Kasumi-1 (cell line): ENCODE data around the gene CLIC4.
"Not testable (repeated sequence)": the region's sequence is repeated elsewhere in the genome, so short reads cannot be mapped to it uniquely, and the experiment has no call there.

Experiments
- DNase-seq, 2 experiments: peaks; one replicate each; lab custom pipeline; 2025; lab: John Stamatoyannopoulos, UW

The CLIC4 gene

DNA sequence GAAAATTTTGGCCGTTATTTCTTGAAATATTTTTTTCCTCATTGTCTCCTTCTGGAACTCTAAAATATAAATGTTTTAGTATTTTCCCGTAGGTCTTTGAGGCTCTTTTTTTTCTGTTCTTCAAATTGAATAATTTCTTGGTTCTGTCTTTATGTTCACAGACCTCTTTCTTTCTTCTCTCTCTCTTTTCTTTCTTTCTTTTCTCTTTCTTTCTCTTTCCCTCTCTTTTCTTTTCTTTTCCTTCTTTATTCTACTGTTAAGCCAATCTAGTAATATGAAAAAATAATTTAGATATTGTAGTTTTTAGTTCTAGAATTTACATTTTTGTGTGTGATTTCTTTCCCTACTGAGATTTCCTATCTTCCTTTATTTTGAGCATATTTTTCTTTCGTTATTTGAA lies 30.1 kb downstream of the CLIC4 start:
- no peak for DNase-seq

DNA sequence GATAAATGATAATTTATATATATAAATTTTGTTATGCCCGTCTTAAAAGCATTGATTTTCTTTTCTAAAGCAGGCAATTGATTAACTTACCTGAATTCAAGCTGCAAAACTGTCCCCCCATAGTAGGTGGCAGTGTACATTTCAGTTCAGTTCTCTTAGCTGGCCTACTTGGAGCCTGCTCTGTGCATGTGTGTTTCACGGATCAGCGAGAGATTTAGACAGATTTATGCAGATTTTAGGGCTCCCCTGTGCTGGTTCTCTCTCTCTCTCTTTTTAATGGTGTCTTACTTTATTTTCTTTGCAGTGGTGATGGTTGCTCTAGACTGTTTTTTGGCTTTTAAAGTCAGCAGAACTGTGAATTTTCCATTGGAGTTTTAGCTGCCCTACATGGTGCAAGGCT lies 30.7 kb downstream of the CLIC4 start:
- DNase-seq: no peak

DNA sequence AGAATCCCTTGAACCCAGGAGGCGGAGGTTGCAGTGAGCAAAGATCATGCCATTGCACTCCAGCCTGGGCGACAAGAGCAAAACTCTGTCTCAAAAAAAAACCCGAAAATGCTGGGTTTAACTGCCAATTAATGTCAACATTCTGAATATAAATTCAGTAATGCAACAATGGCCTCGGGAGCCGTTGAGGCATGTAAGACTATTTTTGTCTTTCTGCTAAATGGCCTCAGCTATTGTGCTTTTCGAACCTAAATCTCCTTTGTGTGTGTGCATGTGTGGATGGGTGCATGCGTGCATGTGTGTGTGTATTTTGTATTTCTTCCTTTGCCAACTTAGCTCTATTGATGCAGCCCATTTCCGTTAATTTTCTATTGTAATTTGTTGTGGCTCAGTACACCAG lies 31.6 kb downstream of the CLIC4 start:
- no peak for DNase-seq

- DNase-seq: no peak
These were observed 32.9 kb downstream of the CLIC4 start for GRCh38 chr1:24778141-24778540.

- DNase-seq: not testable (repeated sequence)
These were observed 34.0 kb downstream of the CLIC4 start for GRCh38 chr1:24779199-24779598.

DNA sequence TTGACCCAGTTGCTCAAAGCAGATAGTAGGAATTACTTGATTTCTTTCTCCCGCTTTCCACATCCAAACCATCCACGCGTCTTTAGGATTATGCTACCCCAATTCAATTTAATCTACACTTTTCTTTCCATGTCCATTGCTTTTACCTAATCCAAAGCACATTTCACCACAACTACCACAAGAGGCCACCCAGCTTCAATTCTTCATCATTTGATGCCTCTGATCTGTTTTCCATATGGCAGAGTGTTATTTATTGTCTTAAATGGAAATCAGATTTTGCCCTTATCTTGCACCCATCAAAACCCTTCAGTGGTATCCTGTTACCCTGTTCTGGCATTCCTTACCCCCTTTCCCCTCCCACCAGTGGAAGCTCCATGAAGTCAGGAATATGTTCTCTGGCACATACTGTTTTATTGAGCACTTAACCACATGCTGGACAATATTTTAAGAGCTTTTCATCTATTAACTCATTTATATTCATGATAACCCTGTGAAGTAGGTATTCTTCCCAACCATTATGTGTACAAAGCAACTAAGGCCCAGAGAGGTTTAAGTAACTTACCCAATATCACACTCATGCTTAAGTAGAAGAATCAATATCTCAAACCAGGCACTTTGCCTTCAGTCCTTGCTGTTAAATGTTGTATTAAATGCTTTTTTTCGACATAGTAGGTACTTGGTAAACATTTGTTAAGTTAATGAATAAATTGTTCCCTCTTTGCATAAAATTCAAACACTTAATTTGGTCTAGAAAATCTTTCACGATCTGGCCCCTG lies 34.6 kb downstream of the CLIC4 start:
- DNase-seq: peak in 1 of 2 experiments; percentile 16

GRCh38 chr1:24780626-24781025 lies 35.4 kb downstream of the CLIC4 start:
- not testable (repeated sequence) for DNase-seq

DNA sequence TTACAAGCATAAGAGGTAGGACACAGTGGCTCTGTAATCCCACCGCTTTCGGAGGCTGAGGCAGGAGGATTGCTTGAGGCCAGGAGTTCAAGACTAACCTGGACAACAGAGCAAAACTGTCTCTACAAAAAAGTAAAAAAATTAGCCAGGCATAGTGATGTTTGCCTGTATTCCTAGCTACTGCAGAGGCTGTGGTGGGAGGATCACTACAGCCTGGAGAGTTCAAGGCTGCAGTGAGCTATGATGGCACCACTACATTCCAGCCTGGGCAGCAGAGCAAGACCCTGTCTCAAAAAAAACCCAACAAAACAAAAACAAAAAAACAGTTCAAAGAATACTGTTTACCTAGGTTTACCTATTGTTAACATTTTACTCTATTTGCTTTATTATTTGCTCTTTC lies 37.4 kb downstream of the CLIC4 start:
- DNase-seq: no peak

DNA sequence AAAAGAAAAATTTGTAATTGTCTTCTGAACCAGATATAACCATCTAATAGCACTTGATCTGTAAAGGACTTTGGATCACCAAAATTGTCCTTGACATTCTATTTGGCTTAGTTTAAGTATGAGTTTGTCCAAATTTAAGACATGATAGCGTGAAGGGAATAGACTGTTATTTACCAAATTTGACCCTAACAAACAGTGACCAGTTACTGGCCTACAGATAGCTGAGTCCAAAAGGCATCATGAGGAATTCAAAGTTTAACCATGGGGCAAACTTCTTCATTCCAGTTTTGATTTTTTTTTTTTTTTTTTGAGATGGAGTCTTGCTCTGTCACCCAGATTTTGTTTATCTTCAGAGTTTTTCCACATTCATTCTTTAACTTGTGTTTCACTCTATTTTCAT lies 38.5 kb downstream of the CLIC4 start:
- no peak for DNase-seq

DNA sequence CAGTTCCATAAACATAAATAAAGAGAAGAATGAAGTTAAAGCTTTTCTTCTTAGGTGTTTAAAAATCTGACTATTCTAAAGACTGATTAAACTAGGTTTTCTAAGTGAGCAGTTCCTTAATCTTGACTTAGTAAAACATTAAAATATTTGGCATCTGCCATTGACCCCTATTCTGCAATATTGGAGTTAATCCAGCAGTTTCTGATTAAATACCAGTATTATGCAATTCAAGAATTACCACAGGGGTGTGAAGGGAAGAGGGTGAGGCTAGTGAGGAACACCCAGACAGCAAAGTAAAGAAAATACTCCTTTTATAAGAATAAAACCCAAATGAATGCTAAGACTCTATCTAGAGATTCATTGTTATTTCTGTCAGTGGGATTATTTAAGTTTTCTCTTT lies 40.9 kb downstream of the CLIC4 start:
- no peak for DNase-seq

GRCh38 chr1:24790490-24790889 lies 45.2 kb downstream of the CLIC4 start:
- DNase-seq: no peak

GRCh38 chr1:24793447-24794129 lies 48.3 kb downstream of the CLIC4 start:
- no peak for DNase-seq

- DNase-seq: not testable (repeated sequence)
These were observed 48.9 kb downstream of the CLIC4 start for GRCh38 chr1:24794130-24794502.

GRCh38 chr1:24795236-24795635 lies 50.0 kb downstream of the CLIC4 start:
- DNase-seq: no peak

- no peak for DNase-seq
These were observed 51.3 kb downstream of the CLIC4 start for GRCh38 chr1:24796524-24796923.

DNA sequence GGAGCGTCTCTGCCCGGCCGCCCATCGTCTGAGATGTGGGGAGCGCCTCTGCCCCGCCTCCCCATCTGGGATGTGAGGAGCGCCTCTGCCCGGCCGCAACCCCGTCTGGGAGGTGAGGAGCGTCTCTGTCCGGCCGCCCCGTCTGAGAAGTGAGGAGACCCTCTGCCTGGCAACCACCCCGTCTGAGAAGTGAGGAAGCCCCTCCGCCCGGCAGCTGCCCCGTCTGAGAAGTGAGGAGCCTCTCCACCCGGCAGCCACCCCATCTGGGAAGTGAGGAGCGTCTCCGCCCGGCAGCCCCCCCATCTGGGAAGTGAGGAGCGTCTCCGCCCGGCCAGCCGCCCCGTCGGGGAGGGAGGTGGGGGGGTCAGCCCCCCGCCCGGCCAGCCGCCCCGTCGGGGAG lies 54.0 kb downstream of the CLIC4 start:
- not testable (repeated sequence) for DNase-seq

DNA sequence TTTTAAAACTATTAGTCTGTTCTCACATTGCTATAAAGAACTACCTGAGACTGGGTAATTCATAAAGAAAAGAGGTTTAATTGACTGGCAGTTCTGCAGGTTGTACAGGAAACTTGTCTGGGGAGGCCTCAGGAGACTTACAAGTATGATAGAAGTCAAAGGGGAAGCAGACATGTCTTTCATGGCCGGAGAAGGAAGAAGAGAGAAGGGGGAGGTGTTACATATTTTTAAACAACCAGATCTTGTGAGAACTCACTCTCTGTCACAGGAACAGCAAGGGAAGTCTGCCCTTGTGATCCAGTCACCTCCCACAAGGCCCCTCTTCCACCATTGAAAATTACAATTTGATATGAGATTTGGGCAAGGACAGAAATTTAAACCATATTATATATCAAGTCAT lies 55.9 kb downstream of the CLIC4 start:
- DNase-seq: peak; percentile 73 to 75

GRCh38 chr1:24803220-24803619 lies 58.0 kb downstream of the CLIC4 start:
- DNase-seq: no peak

GRCh38 chr1:24803987-24804530 lies 58.8 kb downstream of the CLIC4 start:
- DNase-seq: no peak

DNA sequence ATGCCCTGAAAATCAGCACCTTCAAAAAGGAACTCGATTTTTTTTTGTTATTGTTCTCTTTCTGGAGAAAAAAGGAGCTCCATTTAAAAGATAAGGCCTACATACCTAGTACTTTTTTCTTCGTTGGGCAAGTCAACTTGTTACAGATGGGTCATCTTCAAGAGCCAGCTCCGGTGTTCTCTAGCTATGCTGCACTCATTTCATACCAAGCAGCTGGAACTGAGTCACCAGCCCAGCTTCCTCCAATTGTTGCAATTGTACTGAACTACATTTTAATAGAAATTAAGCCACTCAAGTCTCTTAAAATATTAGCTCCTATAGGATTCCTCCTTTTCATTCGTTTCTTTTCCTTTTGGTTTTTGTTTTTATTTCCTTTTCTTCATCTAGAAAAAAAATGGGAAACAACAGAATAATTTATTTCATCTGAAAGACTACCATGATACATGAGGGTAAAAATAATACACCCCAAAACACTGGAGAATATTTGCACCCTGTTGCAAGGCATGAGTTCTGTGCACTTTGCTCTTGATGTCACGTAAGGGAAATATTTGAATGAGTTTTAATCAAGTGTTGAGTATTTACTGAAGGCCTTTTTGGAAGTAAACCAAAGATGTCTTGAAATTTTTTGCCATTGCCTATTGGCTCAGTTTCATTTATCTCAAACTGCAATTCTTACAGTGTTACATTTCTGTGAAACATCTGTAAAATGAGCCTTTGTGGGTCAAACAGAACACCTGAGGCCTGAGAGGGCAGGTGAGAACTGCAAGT lies 60.5 kb downstream of the CLIC4 start:
- DNase-seq: peak in 1 of 2 experiments; percentile 13

DNA sequence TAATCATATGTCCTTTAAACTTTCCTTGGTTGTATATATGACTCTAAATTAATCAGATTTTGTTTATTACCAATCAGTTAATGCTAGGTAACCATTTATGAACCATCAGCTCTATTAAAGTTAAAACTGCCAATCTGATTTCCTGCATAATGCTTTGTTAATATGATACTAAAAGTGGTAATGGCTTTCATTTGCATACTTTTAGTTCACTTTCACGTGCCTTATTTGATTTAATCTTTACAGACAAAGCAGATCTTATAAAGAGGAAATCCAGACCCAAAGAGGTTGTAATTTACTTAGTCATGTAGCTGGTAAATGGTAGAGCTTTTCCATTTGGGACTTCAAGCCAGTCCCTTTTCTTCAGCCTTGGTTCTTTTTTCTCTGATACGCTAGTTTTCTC lies 61.3 kb downstream of the CLIC4 start:
- DNase-seq: no peak

GRCh38 chr1:24811494-24811893 lies 66.2 kb downstream of the CLIC4 start:
- DNase-seq: not testable (repeated sequence)

- not testable (repeated sequence) for DNase-seq
These were observed 75.0 kb downstream of the CLIC4 start for GRCh38 chr1:24820221-24820620.
